Hepatocyte (in vitro differentiated cells): ENCODE results near the gene VSTM2L. TPM values are rescaled to one million over a fixed set of nuclear protein-coding genes. Genes with fewer than 3 reads are reported as not detected.

Experiments used
- DNase-seq: peaks from one replicate; pipeline ENCODE4 v3.0.0-alpha.2; 2016; ENCODE audit warnings: low spot score
- H2AFZ ChIP-seq: fragments of 200-600 bp; sonication (generic); 2 replicates; pipeline ENCODE4 v1.6.0; 2016; ENCODE audit warnings: antibody characterized with exemption, mild to moderate bottlenecking
- H3K27ac ChIP-seq: fragments of 200-600 bp; sonication (generic); 2 replicates; pipeline ENCODE4 v1.5.1; 2016; ENCODE audit warnings: mild to moderate bottlenecking
- H3K27me3 ChIP-seq: fragments of 200-600 bp; sonication (generic); 2 replicates; pipeline ENCODE4 v1.6.1; 2016
- H3K36me3 ChIP-seq: fragments of 200-600 bp; sonication (generic); replicated peaks from 2 replicates; pipeline ENCODE4 v1.5.1; 2016; ENCODE audit warnings: low read depth; ENCODE audit not compliant: insufficient read depth
- H3K4me1 ChIP-seq: fragments of 200-600 bp; sonication (generic); 2 replicates; pipeline ENCODE4 v1.5.1; 2016; ENCODE audit warnings: mild to moderate bottlenecking, moderate library complexity; ENCODE audit not compliant: insufficient read depth
- H3K4me2 ChIP-seq: fragments of 200-600 bp; sonication (generic); 2 replicates; pipeline ENCODE4 v1.6.0; 2016
- H3K4me3 ChIP-seq: fragments of 200-600 bp; sonication (generic); 2 replicates; pipeline ENCODE4 v1.5.1; 2016; ENCODE audit warnings: mild to moderate bottlenecking
- H3K79me2 ChIP-seq: fragments of 200-600 bp; sonication (generic); 2 replicates; pipeline ENCODE4 v1.6.0; 2017; ENCODE audit warnings: mild to moderate bottlenecking
- H3K9me2 ChIP-seq: fragments of 200-600 bp; sonication (generic); replicated peaks from 2 replicates; pipeline ENCODE4 v1.6.0; 2017; ENCODE audit warnings: mild to moderate bottlenecking; ENCODE audit not compliant: insufficient read depth
- H3K9me3 ChIP-seq: fragments of 200-600 bp; sonication (generic); 2 replicates; pipeline ENCODE4 v1.5.1; 2016; ENCODE audit warnings: low read depth, mild to moderate bottlenecking
- H4K20me1 ChIP-seq: fragments of 200-600 bp; sonication (generic); 2 replicates; pipeline ENCODE4 v1.6.0; 2016; ENCODE audit warnings: mild to moderate bottlenecking; ENCODE audit not compliant: insufficient read depth, poor library complexity, severe bottlenecking
- CTCF ChIP-seq: fragments of 200-600 bp; sonication (generic); IDR thresholded peaks from 2 replicates; pipeline ENCODE4 v1.5.1; 2016; ENCODE audit warnings: antibody characterized with exemption, mild to moderate bottlenecking; ENCODE audit not compliant: poor library complexity
- EZH2 ChIP-seq: fragments of 200-600 bp; sonication (generic); IDR thresholded peaks from 2 replicates; pipeline ENCODE4 v1.6.1; 2016; ENCODE audit warnings: antibody characterized with exemption, mild to moderate bottlenecking, borderline replicate concordance
- EZH2phosphoT487 ChIP-seq: fragments of 200-600 bp; sonication (generic); IDR thresholded peaks from one replicate; pipeline ENCODE4 v1.6.1; 2018; ENCODE audit warnings: antibody characterized with exemption, mild to moderate bottlenecking, low read depth, moderate library complexity; ENCODE audit not compliant: unreplicated experiment, severe bottlenecking
- WGBS: methylation state at CpG from one replicate; pipeline ENCODE4 v1.1.6; 2016; ENCODE audit warnings: low lambda C conversion rate; ENCODE audit errors: missing lambda C conversion rate; 5-methylcytosine and 5-hydroxymethylcytosine counted together
- polyA plus RNA-seq: library from polyadenylated mRNA; unstranded; fragments of >200 nt; fragmentation: Nextera tagmentation; extraction: Ambion mirVana; gene quantifications from 2 replicates; pipeline ENCODE4 v1.2.1, GENCODE V29; 2016
- total RNA-seq: library from RNA; depleted of rRNA; stranded (reverse); fragments of >200 nt; gene quantifications from 2 replicates; pipeline ENCODE4 v1.2.3, GENCODE V29; 2014

The VSTM2L gene
- total and polyA plus RNA-seq, 2 experiments from 2014 or later, result 2.5 to 3.7 TPM

DNA sequence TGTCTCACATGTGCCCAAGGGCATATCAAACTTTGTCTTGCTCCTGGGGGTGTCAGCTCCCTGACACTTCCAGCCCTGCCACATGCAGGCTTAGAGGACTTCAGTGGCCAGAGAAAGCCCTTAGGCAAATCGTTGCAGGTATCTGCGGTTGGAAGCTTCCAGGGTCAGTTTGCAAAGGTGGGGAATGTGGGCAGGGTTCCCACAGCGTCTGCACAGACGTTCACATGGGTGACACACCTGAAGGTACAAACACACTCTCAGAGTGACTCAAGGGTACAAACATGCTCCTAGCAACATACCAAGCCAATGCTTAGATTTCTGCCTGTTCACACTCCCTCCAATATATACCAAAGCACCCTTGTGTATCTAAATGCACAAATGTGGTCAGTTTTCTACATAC is 30.0 kb downstream of the VSTM2L start:
- no peaks in the 10 kb centered on the region for H3K4me1 ChIP-seq
- no peak overlapping the region for H3K4me3 ChIP-seq
- no peak overlapping the region for H3K4me2 ChIP-seq
- TF ChIP-seq EZH2 (no peak), EZH2phosphoT487 (no peak)
- WGBS, result 34% methylated on average over 4 of the region's 4 CpGs
- no peaks in the 10 kb centered on the region for H4K20me1 ChIP-seq
- H2AFZ ChIP-seq, result no peak overlapping the region
- H3K36me3 ChIP-seq, result no peaks in the 10 kb centered on the region
- H3K27ac ChIP-seq, result no peak overlapping the region
- H3K9me2 ChIP-seq, result no peaks in the 10 kb centered on the region
- H3K9me3 ChIP-seq, result no peaks in the 10 kb centered on the region
- DNase-seq, result no peak
- no peaks in the 10 kb centered on the region for H3K79me2 ChIP-seq
- no peaks in the 10 kb centered on the region for H3K27me3 ChIP-seq

- TF ChIP-seq CTCF (no peak), EZH2phosphoT487 (no peak), EZH2 (no peak)
- no peak overlapping the region for H3K4me3 ChIP-seq
- no peak overlapping the region for H2AFZ ChIP-seq
- H3K27me3 ChIP-seq, result no peaks in the 10 kb centered on the region
- 91% methylated on average over 15 of the region's 15 CpGs for WGBS
- H3K9me2 ChIP-seq, result no peaks in the 10 kb centered on the region
- no peaks in the 10 kb centered on the region for H3K79me2 ChIP-seq
- no peak overlapping the region for H3K4me2 ChIP-seq
- no peaks in the 10 kb centered on the region for H3K4me1 ChIP-seq
- no peak overlapping the region for H3K27ac ChIP-seq
- DNase-seq, result no peak
- H3K9me3 ChIP-seq, result no peaks in the 10 kb centered on the region
- no peaks in the 10 kb centered on the region for H4K20me1 ChIP-seq
- H3K36me3 ChIP-seq, result no peaks in the 10 kb centered on the region
These were observed 31.1 kb downstream of the VSTM2L start for GRCh38 chr20:37933786-37934633.

DNA sequence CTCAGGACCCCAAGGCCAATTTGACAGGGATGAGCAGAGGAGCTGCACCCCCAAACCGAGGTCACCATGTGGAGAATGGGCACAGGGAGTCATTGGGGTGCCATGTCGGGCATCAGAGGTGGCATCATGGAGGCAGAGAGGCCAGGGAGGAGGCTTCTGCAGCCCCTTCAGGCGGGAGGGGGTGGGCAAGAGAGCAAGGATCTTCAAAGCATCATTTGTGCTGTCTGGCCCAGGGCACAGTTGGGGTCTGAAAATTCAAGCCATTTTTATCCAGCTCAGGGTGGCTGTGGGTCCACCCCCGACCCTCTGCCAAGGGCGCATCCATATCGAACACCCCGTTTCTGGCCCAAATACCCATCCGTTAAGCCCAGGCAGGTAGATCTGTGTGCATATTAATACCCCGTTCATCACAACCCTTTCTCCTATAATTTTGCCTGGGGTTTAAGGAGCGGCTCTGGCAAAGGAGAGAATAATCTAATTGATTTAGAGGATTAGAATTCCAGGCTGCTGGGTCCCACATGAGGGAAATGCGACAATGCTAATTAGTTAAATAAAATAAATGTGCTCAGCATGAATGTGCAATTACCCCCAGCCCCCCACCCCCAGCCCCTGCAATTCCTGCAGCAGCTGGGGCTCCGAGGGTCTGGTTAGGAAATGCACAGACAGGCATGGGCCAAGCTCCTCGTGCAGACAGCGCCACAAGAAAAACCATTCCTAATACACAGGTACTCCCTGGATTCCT is 31.9 kb downstream of the VSTM2L start:
- 86% methylated on average over 14 of the region's 14 CpGs for WGBS
- H4K20me1 ChIP-seq, result no peaks in the 10 kb centered on the region
- H2AFZ ChIP-seq, result no peak overlapping the region
- no peaks in the 10 kb centered on the region for H3K27me3 ChIP-seq
- TF ChIP-seq CTCF, result no peak
- no peak for TF ChIP-seq EZH2
- no peak for TF ChIP-seq EZH2phosphoT487
- H3K79me2 ChIP-seq, result no peaks in the 10 kb centered on the region
- no peaks in the 10 kb centered on the region for H3K9me2 ChIP-seq
- no peak overlapping the region for H3K4me2 ChIP-seq
- H3K4me1 ChIP-seq, result no peaks in the 10 kb centered on the region
- DNase-seq, result no peak
- H3K36me3 ChIP-seq, result no peaks in the 10 kb centered on the region
- H3K4me3 ChIP-seq, result no peak overlapping the region
- no peak overlapping the region for H3K27ac ChIP-seq
- no peaks in the 10 kb centered on the region for H3K9me3 ChIP-seq

GRCh38 chr20:37935435-37935834 is 32.5 kb downstream of the VSTM2L start:
- Histone ChIP-seq H3K4me3 (no peak overlapping the region), H3K27me3 (no peaks in the 10 kb centered on the region), H3K79me2 (no peaks in the 10 kb centered on the region), H3K4me2 (no peak overlapping the region), H2AFZ (no peak overlapping the region), H3K9me2 (no peaks in the 10 kb centered on the region), H3K36me3 (no peaks in the 10 kb centered on the region), H3K27ac (no peak overlapping the region), H3K4me1 (no peaks in the 10 kb centered on the region), H4K20me1 (no peaks in the 10 kb centered on the region), H3K9me3 (no peaks in the 10 kb centered on the region)
- TF ChIP-seq EZH2, result no peak
- no peak for TF ChIP-seq CTCF
- TF ChIP-seq EZH2phosphoT487, result no peak
- DNase-seq, result no peak
- 68% methylated on average over 7 of the region's 7 CpGs for WGBS
